Stimulated activated CD8-positive, alpha-beta memory T cell treated with anti-CD3 and anti-CD28 coated beads, Interleukin-2, amount 100 ng/mL, for 48 hours (primary cell): ENCODE data around the gene GATA1.

Source experiments
- DNase-seq, 2 donors: peaks; one replicate each; pipeline ENCODE4 v3.0.0-alpha.2; 2020; ENCODE audit warnings: low read depth in 2 of 2

GATA1 gene

GRCh38 chrX:48786341-48786800, at the start of gene GATA1:
TSS of gene GATA1 (plus strand) at chrX:48786590. CDS start at chrX:48791110, 4,520 bp downstream.
- DNase-seq: no peak

DNA sequence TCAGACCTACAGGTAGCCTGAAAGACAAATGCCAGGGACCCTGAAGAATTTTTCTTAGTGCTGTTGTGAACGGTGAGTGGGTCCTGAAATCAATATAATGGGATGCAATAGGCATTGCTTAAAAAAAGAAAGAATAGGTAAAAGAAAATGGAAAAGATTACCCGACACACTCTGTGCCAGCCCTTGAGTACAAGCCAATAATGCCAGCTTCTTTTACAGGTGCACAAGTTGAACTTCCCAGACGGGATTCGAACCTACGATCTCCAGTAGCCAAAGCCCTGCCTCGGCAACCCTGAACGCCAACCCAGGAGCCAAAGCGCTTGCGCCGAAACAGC, 49.5 kb upstream of the GATA1 start:
- no peak for DNase-seq

DNA sequence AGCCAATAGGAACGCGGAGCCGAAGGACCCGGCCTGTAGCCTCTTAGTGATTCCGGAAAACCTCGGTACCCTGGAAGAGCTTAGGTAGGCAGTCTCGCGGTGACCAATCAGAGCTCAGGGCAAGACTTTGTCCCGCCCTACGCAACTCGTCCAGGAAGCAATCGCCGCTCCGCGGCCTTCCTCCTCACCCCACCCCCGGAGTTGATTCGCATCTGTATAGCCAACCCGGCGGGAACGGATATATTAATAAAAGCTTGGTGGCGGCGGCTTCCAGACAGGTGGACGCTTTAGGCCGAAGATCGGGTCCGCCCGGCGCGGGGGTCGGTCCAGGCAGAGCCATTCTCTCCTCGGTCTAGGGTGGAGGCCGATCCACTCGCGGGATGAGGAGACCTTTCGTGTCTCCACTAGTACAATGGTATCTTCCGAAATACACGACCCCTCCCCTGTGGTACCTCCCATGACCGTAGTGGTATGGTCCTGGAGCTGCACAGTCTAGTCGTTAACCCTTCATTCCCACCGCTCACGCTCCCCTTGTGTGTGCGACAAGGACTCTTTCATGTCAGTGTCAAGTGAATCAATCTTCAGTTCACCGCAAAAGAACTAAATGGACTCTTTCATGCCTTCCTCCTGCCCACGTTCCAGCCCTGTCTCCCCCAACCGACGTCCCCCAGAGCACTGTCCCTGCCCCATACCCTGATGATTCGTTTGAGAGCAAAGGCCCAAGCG, 49.0 kb upstream of the GATA1 start:
- DNase-seq: peak; percentile 60 to 73

- DNase-seq: no peak
Measured at GRCh38 chrX:48737940-48738339, 48.5 kb upstream of the GATA1 start.

- no peak for DNase-seq
Measured at GRCh38 chrX:48741834-48742233, 44.6 kb upstream of the GATA1 start.

- DNase-seq: no peak
Measured at GRCh38 chrX:48745222-48745621, 41.2 kb upstream of the GATA1 start.

DNA sequence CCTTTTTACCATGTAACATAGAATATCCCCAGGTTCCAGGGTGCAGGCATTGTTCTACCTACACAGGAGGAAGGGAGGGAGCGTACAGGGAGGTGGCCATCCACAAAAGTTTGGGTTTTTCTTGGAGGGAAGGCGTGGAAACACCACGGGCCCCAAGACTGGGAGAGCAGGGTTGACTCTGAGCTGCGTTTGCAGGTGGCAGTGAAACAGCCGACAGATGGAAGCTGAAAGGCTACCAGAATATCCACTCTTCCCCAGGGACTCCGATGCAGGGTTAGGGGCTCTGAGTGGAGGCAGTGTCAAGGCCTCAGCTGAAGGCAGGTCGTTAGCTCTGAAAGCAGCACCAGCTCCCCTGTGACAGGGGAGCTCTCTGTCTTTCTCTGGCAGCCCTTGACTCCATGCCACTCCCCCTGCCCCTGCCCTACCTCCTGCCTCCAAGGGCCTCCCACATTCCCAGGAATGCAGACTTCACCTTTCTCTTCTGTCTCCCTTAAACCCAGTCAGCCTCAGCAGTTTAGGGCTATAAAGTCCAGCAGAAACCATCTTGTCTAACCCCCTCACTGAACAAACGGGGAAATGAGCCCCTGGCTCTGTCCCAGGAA, 38.9 kb upstream of the GATA1 start:
- DNase-seq: no peak

GRCh38 chrX:48749182-48749581, 37.2 kb upstream of the GATA1 start:
- DNase-seq: no peak

DNA sequence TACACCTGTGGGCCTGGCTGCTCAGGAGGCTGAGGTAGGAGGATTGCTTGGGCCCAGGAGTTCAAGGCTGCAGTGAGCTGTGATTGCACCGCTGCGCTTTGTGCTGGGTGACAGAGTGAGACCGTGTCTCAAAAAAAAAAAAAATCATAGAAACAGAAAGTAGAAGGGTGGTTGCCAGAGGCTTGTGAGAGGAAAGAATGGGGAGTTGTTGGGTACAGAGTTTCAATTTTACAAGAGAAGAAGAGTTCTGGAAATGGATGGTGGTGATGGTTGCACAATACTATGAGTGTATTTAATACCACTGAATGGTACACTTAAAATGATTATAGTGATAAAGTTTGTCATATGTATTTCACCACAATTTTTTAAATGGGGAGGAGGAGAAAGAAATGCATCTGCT, 35.0 kb upstream of the GATA1 start:
- DNase-seq: no peak

- DNase-seq: no peak
Measured at GRCh38 chrX:48752498-48752897, 33.9 kb upstream of the GATA1 start.

DNA sequence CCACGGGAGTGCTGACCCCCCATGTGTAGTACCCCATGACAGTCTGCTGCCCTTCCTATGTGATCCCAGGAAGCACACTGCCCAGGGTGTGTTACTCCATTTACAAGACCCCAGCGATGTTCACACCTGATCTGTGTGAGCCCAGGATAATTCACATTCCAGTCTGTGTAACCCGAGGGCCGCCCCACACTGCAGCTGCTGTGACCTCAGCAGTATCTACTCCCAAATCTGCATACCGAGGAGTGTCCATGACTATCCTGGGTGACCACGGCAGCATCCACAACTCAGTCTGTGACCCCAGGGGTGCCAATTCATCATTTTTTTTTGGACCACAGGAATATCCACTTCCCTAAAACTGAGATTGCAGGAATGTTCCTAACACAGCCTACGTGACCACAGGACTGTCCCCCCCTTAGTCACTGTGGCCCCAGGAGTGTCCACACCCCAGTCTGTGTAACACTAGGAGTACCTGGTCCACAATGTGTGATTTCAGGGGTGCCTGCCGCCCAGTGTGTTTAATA, 32.6 kb upstream of the GATA1 start:
- no peak for DNase-seq

GRCh38 chrX:48754238-48754637, 32.2 kb upstream of the GATA1 start:
- no peak for DNase-seq

GRCh38 chrX:48761674-48762471, 24.5 kb upstream of the GATA1 start, which contains the start of gene GLOD5:
TSS of gene GLOD5 (plus strand) at chrX:48761747. CDS start at chrX:48761791, 44 bp downstream.
- DNase-seq: no peak

DNA sequence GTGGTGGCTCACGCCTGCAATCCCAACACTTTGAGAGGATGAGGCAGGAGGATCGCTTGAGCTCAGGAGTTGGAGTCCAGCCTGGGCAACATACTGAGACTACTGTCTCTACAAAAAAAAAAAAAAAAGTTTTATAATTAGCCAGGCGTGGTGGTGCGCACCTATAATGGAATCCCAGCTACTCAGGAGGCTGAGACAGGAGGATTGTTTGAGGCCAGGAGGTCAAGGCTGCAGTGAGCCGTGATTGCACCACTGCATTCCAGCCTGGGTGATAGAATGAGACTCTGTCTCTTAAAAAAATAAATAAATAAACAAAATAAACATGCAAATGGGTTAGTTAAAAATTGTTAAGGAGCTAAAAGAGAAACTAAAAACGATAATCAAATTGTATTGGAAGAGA, 17.2 kb upstream of the GATA1 start:
- DNase-seq: no peak

GRCh38 chrX:48770296-48770695, 16.1 kb upstream of the GATA1 start:
- no peak for DNase-seq

DNA sequence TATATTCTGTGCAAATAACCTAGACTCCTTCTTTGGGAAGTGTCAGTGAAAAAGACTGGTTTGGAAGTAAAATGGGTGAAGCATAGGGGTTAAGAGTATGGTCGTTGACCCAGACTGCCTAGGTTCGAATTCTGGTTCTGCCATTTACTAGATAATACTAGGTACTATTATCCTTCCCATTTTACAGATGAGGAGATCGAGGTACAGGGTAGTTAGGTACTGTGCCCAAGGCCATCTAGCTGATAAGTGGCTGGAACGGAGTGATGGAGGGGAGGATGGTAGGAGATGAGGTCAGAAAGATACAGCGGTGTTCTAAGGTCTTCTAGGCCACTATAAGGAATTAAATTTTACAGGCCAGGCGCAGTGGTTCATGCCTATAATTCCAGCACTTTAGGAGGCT, 13.8 kb upstream of the GATA1 start:
- no peak for DNase-seq

GRCh38 chrX:48776818-48777439, 9.5 kb upstream of the GATA1 start:
- DNase-seq: no peak

GRCh38 chrX:48779399-48779798, 7.0 kb upstream of the GATA1 start:
- DNase-seq: no peak

- no peak for DNase-seq
Measured at GRCh38 chrX:48781705-48782104, 4.7 kb upstream of the GATA1 start.

DNA sequence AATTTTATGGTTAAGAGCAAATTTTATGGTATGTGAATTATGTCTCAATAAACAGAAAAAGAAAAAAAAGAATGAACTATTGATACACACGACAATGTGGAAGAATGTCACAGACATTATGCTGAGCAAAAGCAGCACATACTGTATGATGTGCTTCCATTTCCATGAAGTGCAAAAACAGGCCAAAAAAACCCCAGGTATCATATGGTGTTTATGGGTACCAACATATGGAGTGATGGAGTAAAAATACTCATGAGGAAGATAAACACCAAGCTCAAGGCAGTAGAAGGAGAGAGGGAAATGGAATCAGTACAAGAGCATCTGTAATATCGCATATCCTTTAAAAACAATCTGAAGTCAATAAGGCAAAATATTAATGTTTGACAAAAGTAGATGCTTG, 4.2 kb upstream of the GATA1 start:
- no peak for DNase-seq

GRCh38 chrX:48782795-48783194, 3.6 kb upstream of the GATA1 start:
- no peak for DNase-seq

GRCh38 chrX:48784726-48785125, 1.7 kb upstream of the GATA1 start:
- no peak for DNase-seq
